Measurements from ENCODE around the gene EHMT1. TPM values are rescaled to one million over a fixed set of nuclear protein-coding genes. Genes with fewer than 3 reads are reported as not detected.

Gene EHMT1
- total RNA-seq, 1 experiment from 2014 or later, result 63.9 TPM

GRCh38 chr9:137705443-137705863 lies 86.6 kb downstream of the EHMT1 start:
- Histone ChIP-seq H3K27ac (ENCODE audit: low read length) (no peak overlapping the region), H3K4me1 (ENCODE audit: control insufficient read depth, insufficient read depth, low read length) (no peaks in the 10 kb centered on the region), H3K27me3 (ENCODE audit: control insufficient read depth, insufficient read depth, low read length) (no peaks in the 10 kb centered on the region), H3K9me3 (ENCODE audit: control insufficient read depth, insufficient read depth, low read depth, low read length) (peaks cover 3% of the 10 kb centered on the region; the same call in 1 of the 2 replicates), H3K4me3 (ENCODE audit: low read depth in 2 of 2, low read length in 2 of 2) (no peak overlapping the region), H3K36me3 (ENCODE audit: control insufficient read depth, insufficient read depth, low read length) (no peaks in the 10 kb centered on the region)
- ATAC-seq, result no peak
- TF ChIP-seq SIN3A (IDR thresholded peaks at IDR 0.05; ENCODE audit: borderline replicate concordance, insufficient read depth, low read depth, low read length) (no peak), CTCF (IDR thresholded peaks at IDR 0.05) (no peak), TCF7L2 (IDR thresholded peaks at IDR 0.05; ENCODE audit: low read depth, low read length) (no peak), REST (IDR thresholded peaks at IDR 0.05; ENCODE audit: insufficient read depth in 1 of 2, low read depth in 2 of 2, low read length in 1 of 2) (no peak), POLR2AphosphoS5 (IDR thresholded peaks at IDR 0.05; ENCODE audit: low read depth, low read length) (no peak)
- CTCF ChIA-PET, result no interaction called here
- in situ Hi-C loops (cut with HindIII; ENCODE audit: low pct_unique_long_range_greater_than_20kb, low sequenced_read_pairs), result no loop called here
- POLR2A ChIA-PET, result no interaction called here
- no TSS peak for BruUV-seq (replicated peaks)
- intact Hi-C loops (cut with micrococcal nuclease; ENCODE audit: unreplicated experiment), result no loop called here
- DNase-seq (ENCODE audit: low read depth, low spot score), result no peak

GRCh38 chr9:137705906-137706305 lies 87.1 kb downstream of the EHMT1 start:
- ChIA-PET POLR2A (no interaction called here), CTCF (no interaction called here)
- DNase-seq (ENCODE audit: low read depth, low spot score) (no peak), ATAC-seq (no peak)
- intact Hi-C loops (cut with micrococcal nuclease; ENCODE audit: unreplicated experiment) (no loop called here), in situ Hi-C loops (cut with HindIII; ENCODE audit: low pct_unique_long_range_greater_than_20kb, low sequenced_read_pairs) (no loop called here)
- Histone ChIP-seq H3K27ac (ENCODE audit: low read length) (no peak overlapping the region), H3K9me3 (ENCODE audit: control insufficient read depth, insufficient read depth, low read depth, low read length) (peaks cover 3% of the 10 kb centered on the region; the same call in 1 of the 2 replicates), H3K4me1 (ENCODE audit: control insufficient read depth, insufficient read depth, low read length) (no peaks in the 10 kb centered on the region), H3K27me3 (ENCODE audit: control insufficient read depth, insufficient read depth, low read length) (no peaks in the 10 kb centered on the region), H3K4me3 (ENCODE audit: low read depth in 2 of 2, low read length in 2 of 2) (no peak overlapping the region), H3K36me3 (ENCODE audit: control insufficient read depth, insufficient read depth, low read length) (no peaks in the 10 kb centered on the region)
- BruUV-seq (replicated peaks), result no TSS peak
- TF ChIP-seq REST (IDR thresholded peaks at IDR 0.05; ENCODE audit: insufficient read depth in 1 of 2, low read depth in 2 of 2, low read length in 1 of 2), result no peak

Data from Panc1 (cell line).